RWPE1 (cell line): Measurements from ENCODE around the gene COL6A2.

Experiments
- CTCF ChIA-PET: fragments of 350-600 bp; sonication (Branson Sonifier 250); formaldehyde crosslinking; extraction: SDS; loops from one replicate; lab custom pipeline; 2021; lab: Yijun Ruan, JAX
- POLR2A ChIA-PET: fragments of 400-600 bp; formaldehyde crosslinking; extraction: SDS; loops from one replicate; lab custom pipeline; 2020; ENCODE audit warnings: antibody characterized with exemption; ENCODE audit not compliant: low non-redundant PET; lab: Yijun Ruan, JAX
- DNase-seq: peaks from one replicate; pipeline ENCODE4 v3.0.0; 2012; ENCODE audit warnings: low spot score
- H3K27ac ChIP-seq: fragments of 450-650 bp; 2 replicates; pipeline ENCODE4 v1.5.1; 2017
- TF ChIP-seq, protein P1 (sequence below): fragments of 450-650 bp; conservative IDR thresholded peaks from 2 replicates; pipeline ENCODE4 v1.5.1; 2017; ENCODE audit warnings: low read depth, mild to moderate bottlenecking

Gene COL6A2

DNA sequence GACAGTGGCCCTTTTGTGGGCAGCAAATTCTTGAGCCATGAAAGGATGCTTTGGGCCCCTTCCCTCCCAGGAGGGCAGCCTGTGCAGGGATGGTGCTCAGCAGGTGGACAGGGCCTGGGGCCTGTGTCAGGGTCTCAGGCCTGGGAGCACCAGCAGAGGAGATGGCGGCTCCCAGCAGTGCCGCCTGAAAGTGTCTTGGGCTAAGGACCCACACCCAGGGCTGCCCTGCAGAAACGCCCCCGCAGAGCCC lies 33.6 kb downstream of the COL6A2 start:
- POLR2A ChIA-PET = no interaction called here

DNA sequence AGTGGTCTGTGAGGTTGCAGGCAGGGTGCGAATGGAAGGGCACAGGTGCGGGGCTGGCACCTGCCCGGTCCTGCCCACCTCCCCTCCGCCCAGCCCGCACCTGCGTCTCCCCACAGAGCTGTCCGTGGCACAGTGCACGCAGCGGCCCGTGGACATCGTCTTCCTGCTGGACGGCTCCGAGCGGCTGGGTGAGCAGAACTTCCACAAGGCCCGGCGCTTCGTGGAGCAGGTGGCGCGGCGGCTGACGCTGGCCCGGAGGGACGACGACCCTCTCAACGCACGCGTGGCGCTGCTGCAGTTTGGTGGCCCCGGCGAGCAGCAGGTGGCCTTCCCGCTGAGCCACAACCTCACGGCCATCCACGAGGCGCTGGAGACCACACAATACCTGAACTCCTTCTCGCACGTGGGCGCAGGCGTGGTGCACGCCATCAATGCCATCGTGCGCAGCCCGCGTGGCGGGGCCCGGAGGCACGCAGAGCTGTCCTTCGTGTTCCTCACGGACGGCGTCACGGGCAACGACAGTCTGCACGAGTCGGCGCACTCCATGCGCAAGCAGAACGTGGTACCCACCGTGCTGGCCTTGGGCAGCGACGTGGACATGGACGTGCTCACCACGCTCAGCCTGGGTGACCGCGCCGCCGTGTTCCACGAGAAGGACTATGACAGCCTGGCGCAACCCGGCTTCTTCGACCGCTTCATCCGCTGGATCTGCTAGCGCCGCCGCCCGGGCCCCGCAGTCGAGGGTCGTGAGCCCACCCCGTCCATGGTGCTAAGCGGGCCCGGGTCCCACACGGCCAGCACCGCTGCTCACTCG lies 34.1 kb downstream of the COL6A2 start:
- TF ChIP-seq, protein P1, sequence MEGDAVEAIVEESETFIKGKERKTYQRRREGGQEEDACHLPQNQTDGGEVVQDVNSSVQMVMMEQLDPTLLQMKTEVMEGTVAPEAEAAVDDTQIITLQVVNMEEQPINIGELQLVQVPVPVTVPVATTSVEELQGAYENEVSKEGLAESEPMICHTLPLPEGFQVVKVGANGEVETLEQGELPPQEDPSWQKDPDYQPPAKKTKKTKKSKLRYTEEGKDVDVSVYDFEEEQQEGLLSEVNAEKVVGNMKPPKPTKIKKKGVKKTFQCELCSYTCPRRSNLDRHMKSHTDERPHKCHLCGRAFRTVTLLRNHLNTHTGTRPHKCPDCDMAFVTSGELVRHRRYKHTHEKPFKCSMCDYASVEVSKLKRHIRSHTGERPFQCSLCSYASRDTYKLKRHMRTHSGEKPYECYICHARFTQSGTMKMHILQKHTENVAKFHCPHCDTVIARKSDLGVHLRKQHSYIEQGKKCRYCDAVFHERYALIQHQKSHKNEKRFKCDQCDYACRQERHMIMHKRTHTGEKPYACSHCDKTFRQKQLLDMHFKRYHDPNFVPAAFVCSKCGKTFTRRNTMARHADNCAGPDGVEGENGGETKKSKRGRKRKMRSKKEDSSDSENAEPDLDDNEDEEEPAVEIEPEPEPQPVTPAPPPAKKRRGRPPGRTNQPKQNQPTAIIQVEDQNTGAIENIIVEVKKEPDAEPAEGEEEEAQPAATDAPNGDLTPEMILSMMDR = no peak
- POLR2A ChIA-PET = no interaction called here
- CTCF ChIA-PET = no interaction called here
- no peak for DNase-seq
- no peak overlapping the region for H3K27ac ChIP-seq

More for the DNA sequence above, 33.6 kb downstream of the COL6A2 start:
- DNase-seq = no peak
- CTCF ChIA-PET = no interaction called here
- TF ChIP-seq, protein P1 = no peak
- no peak overlapping the region for H3K27ac ChIP-seq

DNA sequence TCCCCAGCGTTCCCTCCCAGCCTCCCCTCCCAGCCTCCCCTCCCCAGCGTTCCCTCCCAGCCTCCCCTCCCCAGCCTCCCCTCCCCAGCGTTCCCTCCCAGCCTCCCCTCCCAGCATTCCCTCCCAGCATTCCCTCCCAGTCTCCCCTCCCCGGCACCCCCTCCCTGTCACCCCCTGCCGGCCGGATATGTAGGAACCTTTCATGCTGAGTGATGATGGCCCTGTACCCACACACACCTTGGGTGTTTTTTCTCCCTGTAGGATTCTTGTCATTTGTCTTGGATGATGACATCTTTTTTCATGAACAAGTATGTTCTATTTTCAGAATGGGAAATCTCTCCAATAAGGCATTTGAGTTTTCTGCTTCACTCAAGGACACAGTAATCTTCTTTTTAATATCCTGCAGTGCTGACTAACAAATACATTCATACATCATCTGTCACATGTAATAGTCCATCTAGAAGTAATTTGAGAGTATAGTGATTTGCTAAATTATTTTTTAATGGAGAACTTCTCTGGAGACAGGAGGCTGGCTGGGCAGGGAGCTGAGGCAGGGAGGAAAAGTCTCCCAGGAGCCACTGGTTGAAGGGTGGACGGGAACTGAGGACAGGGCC lies 38.0 kb downstream of the COL6A2 start:
- TF ChIP-seq, protein P1 = no peak
- CTCF ChIA-PET = no interaction called here
- H3K27ac ChIP-seq = no peak overlapping the region

DNA sequence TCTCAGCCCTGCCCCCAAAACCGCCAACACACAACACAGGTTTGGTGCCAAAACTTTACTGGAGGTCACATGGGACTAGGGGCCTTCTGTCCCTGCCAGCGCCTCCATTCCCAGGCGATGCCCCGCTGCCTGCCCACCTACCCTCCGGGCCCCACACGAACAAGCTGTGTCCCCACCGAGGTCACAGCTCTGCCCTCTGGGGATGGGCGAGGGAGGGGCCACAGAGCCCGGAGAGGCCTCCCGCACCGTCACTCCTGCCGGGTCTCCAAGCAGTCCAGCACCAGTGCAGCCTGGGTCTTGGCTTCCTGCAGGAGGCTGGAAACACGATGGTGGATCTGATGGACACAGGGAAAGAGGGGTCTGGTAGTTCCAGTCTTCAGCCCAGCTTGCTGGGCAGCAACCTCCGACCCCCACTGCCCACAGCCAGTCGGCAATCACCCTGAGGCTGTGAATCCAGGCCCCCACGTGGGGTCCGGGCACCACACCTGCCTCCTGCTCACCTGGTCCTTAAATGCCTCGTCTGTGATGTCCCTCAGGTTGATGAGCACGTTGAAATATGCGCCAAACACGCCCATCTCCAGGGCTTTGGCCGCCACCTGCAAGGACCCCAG lies 38.9 kb downstream of the COL6A2 start:
- ChIA-PET POLR2A (no interaction called here), CTCF (no interaction called here)
- TF ChIP-seq, protein P1 = no peak

More for the DNA sequence above, 38.0 kb downstream of the COL6A2 start:
- DNase-seq = no peak
- POLR2A ChIA-PET = no interaction called here

DNA sequence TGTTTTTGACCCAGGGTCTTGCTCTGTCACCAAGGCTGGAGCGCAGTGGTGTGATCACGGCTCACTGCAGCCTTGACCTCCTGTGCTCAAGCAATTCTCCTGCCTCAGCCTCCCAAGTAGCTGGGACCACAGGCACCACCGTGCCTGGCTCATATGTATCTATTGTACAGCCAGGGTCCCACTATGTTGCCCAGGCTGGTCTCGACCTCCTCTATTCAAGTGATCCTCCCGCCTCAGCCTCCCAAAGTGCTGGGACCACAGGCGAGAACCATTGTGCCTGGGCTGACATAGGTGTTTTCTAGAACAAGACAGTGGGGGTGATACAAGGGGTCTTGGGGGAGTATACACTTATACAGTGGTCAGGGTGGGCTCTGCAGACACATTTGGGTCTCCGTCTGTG lies 40.0 kb downstream of the COL6A2 start:
- no peak overlapping the region for H3K27ac ChIP-seq
- DNase-seq = no peak
- CTCF ChIA-PET = no interaction called here

More for the DNA sequence above, 38.9 kb downstream of the COL6A2 start:
- no peak overlapping the region for H3K27ac ChIP-seq
- no peak for DNase-seq

DNA sequence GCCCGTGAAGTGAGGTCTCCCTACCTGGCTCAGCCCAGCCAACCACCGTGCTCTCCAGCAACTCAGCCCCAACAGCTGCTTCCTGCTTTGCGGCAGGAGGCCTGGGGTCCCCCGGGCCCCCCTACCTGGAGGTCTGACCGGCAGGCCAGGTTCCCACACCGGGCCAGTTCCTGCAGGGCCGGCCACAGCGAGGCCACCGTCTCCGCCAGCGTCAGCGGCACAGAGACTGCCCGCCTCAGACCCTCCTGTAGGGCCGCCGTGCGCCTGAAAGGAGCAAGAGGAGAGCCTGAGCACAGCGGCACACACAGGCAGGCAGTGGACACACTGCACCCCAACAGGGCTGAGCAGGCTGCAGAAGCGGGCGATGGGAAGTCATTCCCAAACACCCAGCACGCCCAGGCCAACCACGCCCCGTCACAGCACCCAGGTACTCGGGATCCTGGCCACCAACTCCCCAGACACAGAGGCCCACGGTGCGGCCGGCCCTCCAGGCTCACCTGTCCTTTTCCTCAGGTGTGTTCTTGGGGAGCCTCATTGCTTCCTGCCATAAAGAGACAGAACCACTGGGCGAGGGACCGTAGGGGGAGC lies 40.6 kb downstream of the COL6A2 start:
- no peak overlapping the region for H3K27ac ChIP-seq
- POLR2A ChIA-PET = no interaction called here
- TF ChIP-seq, protein P1 = no peak
- CTCF ChIA-PET = no interaction called here
- no peak for DNase-seq

More for the DNA sequence above, 40.0 kb downstream of the COL6A2 start:
- TF ChIP-seq, protein P1 = no peak
- POLR2A ChIA-PET = no interaction called here
